ENCODE measurements around the gene BLVRA.

Gene BLVRA

GRCh38 chr7:43834463-43835251 is 76.2 kb downstream of the BLVRA start:
- no peak for DNase-seq (ENCODE audit: low read depth, low spot score)
- Histone ChIP-seq H3K4me3 (ENCODE audit: insufficient read length, low read depth) (no peak overlapping the region), H3K9ac (ENCODE audit: insufficient read length, low read depth) (no peak overlapping the region), H3K4me1 (ENCODE audit: insufficient read depth, insufficient read length) (no peaks in the 10 kb centered on the region), H3K27me3 (ENCODE audit: insufficient read depth, insufficient read length) (no peaks in the 10 kb centered on the region), H3K36me3 (ENCODE audit: insufficient read depth, insufficient read length, low read length) (no peaks in the 10 kb centered on the region), H3K9me3 (ENCODE audit: insufficient read depth, low read length) (peaks cover 18% of the 10 kb centered on the region)
- TF ChIP-seq SUZ12 (IDR thresholded peaks at IDR 0.05; ENCODE audit: extremely low read depth, insufficient read depth, insufficient read length) (no peak), YY1 (IDR thresholded peaks at IDR 0.05; ENCODE audit: insufficient read depth, insufficient read length) (no peak), ZNF274 (IDR thresholded peaks at IDR 0.05; ENCODE audit: low read depth, low read length) (no peak)

DNA sequence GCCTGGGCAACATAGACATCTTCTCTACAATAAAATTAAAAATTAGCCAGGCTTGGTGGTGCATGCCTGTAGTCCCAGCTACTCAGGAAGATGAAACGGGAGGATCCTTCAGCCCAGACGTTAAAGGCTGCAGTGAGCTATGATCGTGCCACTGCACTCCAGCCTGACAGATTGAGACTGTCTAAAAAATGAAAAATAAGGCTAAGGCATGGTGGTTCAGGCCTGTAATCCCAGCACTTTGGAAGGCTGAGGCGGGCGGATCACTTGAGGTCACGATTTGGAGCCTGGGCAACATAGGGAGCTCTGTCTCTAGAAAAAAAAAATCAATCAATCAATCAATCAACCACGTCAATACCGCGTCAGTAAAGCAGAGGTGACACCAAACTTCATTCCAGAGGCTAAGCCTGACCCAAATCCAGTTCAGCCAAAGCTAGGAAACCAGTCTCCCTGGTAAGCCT is 79.8 kb downstream of the BLVRA start:
- H3K4me1 ChIP-seq (ENCODE audit: insufficient read depth, insufficient read length), result no peaks in the 10 kb centered on the region
- 0 out of 2 replicates have a peak, but pooled peaks cover 4% of the 10 kb centered on the region for H3K9me3 ChIP-seq (ENCODE audit: insufficient read depth, low read length)
- H3K4me3 ChIP-seq (ENCODE audit: insufficient read length, low read depth), result peak overlapping the region; percentile 17
- H3K27me3 ChIP-seq (ENCODE audit: insufficient read depth, insufficient read length), result no peaks in the 10 kb centered on the region
- TF ChIP-seq ZNF274 (IDR thresholded peaks at IDR 0.05; ENCODE audit: low read depth, low read length), result no peak
- no peak for TF ChIP-seq SUZ12 (IDR thresholded peaks at IDR 0.05; ENCODE audit: extremely low read depth, insufficient read depth, insufficient read length)
- no peak for TF ChIP-seq YY1 (IDR thresholded peaks at IDR 0.05; ENCODE audit: insufficient read depth, insufficient read length)
- no peaks in the 10 kb centered on the region for H3K36me3 ChIP-seq (ENCODE audit: insufficient read depth, insufficient read length, low read length)
- DNase-seq (ENCODE audit: low read depth, low spot score), result no peak
- peak overlapping the region; percentile 64 for H3K9ac ChIP-seq (ENCODE audit: insufficient read length, low read depth)

DNA sequence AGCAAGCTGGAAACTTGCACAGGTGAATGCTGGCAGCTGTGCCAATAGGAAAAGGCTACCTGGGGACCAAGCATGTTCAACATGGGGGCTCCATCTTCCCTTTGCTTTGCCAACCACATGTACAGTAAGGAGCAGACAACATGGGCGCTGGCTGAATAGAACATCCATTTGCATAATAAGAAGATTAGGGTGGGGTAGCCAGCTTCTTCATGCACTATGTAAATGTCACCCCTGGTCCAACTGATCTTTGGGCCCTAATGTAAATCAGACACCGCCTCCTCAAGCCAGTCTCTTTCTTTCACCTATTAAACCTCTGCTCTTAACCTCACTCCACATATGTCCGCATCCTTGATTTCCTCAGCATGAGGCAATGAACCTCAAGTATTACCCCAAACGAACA is 84.8 kb downstream of the BLVRA start:
- Histone ChIP-seq H3K4me1 (ENCODE audit: insufficient read depth, insufficient read length) (no peaks in the 10 kb centered on the region), H3K9ac (ENCODE audit: insufficient read length, low read depth) (no peak overlapping the region), H3K9me3 (ENCODE audit: insufficient read depth, low read length) (0 out of 2 replicates have a peak, but pooled peaks cover 3% of the 10 kb centered on the region), H3K36me3 (ENCODE audit: insufficient read depth, insufficient read length, low read length) (no peaks in the 10 kb centered on the region), H3K4me3 (ENCODE audit: insufficient read length, low read depth) (no peak overlapping the region), H3K27me3 (ENCODE audit: insufficient read depth, insufficient read length) (no peaks in the 10 kb centered on the region)
- no peak for DNase-seq (ENCODE audit: low read depth, low spot score)
- no peak for TF ChIP-seq YY1 (IDR thresholded peaks at IDR 0.05; ENCODE audit: insufficient read depth, insufficient read length)
- TF ChIP-seq SUZ12 (IDR thresholded peaks at IDR 0.05; ENCODE audit: extremely low read depth, insufficient read depth, insufficient read length), result no peak
- no peak for TF ChIP-seq ZNF274 (IDR thresholded peaks at IDR 0.05; ENCODE audit: low read depth, low read length)

DNA sequence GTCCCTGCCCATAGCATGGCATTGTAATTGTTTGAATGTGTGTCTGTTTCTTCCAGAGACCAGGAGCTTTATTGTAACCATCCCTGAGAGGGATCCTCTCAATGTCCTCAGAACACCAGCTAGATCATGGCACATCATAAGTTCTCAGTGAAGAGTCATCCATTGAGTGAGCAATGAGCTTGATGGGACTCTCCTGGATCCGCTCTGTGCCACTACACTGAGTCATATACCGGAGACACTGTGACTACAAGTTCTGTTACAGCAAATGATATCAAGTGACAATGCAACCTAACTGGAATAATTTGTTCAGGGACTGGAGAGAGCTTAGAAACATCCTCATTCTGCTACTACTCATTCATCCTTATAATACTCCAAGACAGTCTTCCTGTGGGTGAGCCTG is 85.8 kb downstream of the BLVRA start:
- TF ChIP-seq YY1 (IDR thresholded peaks at IDR 0.05; ENCODE audit: insufficient read depth, insufficient read length), result no peak
- no peak for TF ChIP-seq SUZ12 (IDR thresholded peaks at IDR 0.05; ENCODE audit: extremely low read depth, insufficient read depth, insufficient read length)
- no peak for TF ChIP-seq ZNF274 (IDR thresholded peaks at IDR 0.05; ENCODE audit: low read depth, low read length)
- no peak for DNase-seq (ENCODE audit: low read depth, low spot score)
- no peaks in the 10 kb centered on the region for H3K9me3 ChIP-seq (ENCODE audit: insufficient read depth, low read length)
- H3K4me1 ChIP-seq (ENCODE audit: insufficient read depth, insufficient read length), result no peaks in the 10 kb centered on the region
- no peaks in the 10 kb centered on the region for H3K27me3 ChIP-seq (ENCODE audit: insufficient read depth, insufficient read length)
- no peak overlapping the region for H3K4me3 ChIP-seq (ENCODE audit: insufficient read length, low read depth)
- no peak overlapping the region for H3K9ac ChIP-seq (ENCODE audit: insufficient read length, low read depth)
- H3K36me3 ChIP-seq (ENCODE audit: insufficient read depth, insufficient read length, low read length), result no peaks in the 10 kb centered on the region

- Histone ChIP-seq H3K4me1 (ENCODE audit: insufficient read depth, insufficient read length) (no peaks in the 10 kb centered on the region), H3K27me3 (ENCODE audit: insufficient read depth, insufficient read length) (no peaks in the 10 kb centered on the region), H3K9me3 (ENCODE audit: insufficient read depth, low read length) (no peaks in the 10 kb centered on the region), H3K4me3 (ENCODE audit: insufficient read length, low read depth) (no peak overlapping the region), H3K9ac (ENCODE audit: insufficient read length, low read depth) (no peak overlapping the region), H3K36me3 (ENCODE audit: insufficient read depth, insufficient read length, low read length) (no peaks in the 10 kb centered on the region)
- TF ChIP-seq SUZ12 (IDR thresholded peaks at IDR 0.05; ENCODE audit: extremely low read depth, insufficient read depth, insufficient read length), result no peak
- TF ChIP-seq ZNF274 (IDR thresholded peaks at IDR 0.05; ENCODE audit: low read depth, low read length), result no peak
- TF ChIP-seq YY1 (IDR thresholded peaks at IDR 0.05; ENCODE audit: insufficient read depth, insufficient read length), result no peak
- DNase-seq (ENCODE audit: low read depth, low spot score), result no peak
Measured at GRCh38 chr7:43844662-43845061, 86.2 kb downstream of the BLVRA start.

DNA sequence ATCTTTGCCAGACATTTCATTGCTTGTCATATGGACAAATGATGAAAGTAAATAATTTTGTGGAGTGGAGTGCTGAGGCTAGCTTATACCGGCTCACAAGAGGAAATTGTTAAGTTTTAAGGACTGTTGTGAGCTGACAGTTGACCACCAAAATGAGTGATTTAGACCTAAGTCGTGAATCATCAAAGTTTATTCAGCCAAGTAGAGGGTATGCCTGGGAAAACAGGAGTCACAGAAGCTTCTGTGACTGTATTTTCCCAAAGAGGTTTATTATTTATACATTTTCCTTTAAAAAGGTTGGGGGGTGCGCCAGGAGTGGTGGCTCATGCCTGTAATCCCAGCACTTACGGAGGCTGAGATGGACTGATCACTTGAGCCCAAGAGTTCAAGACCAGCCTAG is 89.0 kb downstream of the BLVRA start:
- Histone ChIP-seq H3K27me3 (ENCODE audit: insufficient read depth, insufficient read length) (no peaks in the 10 kb centered on the region), H3K9ac (ENCODE audit: insufficient read length, low read depth) (no peak overlapping the region), H3K4me3 (ENCODE audit: insufficient read length, low read depth) (no peak overlapping the region), H3K4me1 (ENCODE audit: insufficient read depth, insufficient read length) (no peaks in the 10 kb centered on the region), H3K36me3 (ENCODE audit: insufficient read depth, insufficient read length, low read length) (no peaks in the 10 kb centered on the region), H3K9me3 (ENCODE audit: insufficient read depth, low read length) (peaks cover 11% of the 10 kb centered on the region; the same call in 1 of the 2 replicates)
- TF ChIP-seq SUZ12 (IDR thresholded peaks at IDR 0.05; ENCODE audit: extremely low read depth, insufficient read depth, insufficient read length), result no peak
- no peak for TF ChIP-seq YY1 (IDR thresholded peaks at IDR 0.05; ENCODE audit: insufficient read depth, insufficient read length)
- no peak for TF ChIP-seq ZNF274 (IDR thresholded peaks at IDR 0.05; ENCODE audit: low read depth, low read length)
- no peak for DNase-seq (ENCODE audit: low read depth, low spot score)

DNA sequence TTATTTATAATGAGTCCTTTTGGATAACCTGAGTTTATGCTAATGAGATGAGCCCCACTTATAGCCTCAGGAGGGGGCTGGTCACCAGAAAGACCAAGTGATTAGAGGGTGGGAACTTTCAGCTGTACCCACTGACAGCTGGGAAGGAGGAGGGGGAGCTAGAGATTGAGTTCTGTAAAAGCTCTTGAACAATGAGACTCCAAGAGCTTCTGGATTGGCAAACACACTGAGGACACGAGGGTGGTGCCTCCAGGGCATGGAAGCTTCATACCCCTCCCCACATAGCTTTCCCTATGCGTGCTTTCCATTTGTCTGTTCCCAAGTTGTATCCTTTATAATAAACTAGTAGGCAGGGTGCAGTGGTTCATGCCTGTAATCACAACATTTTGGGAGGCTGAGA is 90.6 kb downstream of the BLVRA start:
- Histone ChIP-seq H3K4me3 (ENCODE audit: insufficient read length, low read depth) (no peak overlapping the region), H3K9me3 (ENCODE audit: insufficient read depth, low read length) (peaks cover 11% of the 10 kb centered on the region; the same call in 1 of the 2 replicates), H3K36me3 (ENCODE audit: insufficient read depth, insufficient read length, low read length) (no peaks in the 10 kb centered on the region), H3K9ac (ENCODE audit: insufficient read length, low read depth) (no peak overlapping the region), H3K4me1 (ENCODE audit: insufficient read depth, insufficient read length) (no peaks in the 10 kb centered on the region), H3K27me3 (ENCODE audit: insufficient read depth, insufficient read length) (no peaks in the 10 kb centered on the region)
- DNase-seq (ENCODE audit: low read depth, low spot score), result no peak
- no peak for TF ChIP-seq ZNF274 (IDR thresholded peaks at IDR 0.05; ENCODE audit: low read depth, low read length)
- no peak for TF ChIP-seq YY1 (IDR thresholded peaks at IDR 0.05; ENCODE audit: insufficient read depth, insufficient read length)
- no peak for TF ChIP-seq SUZ12 (IDR thresholded peaks at IDR 0.05; ENCODE audit: extremely low read depth, insufficient read depth, insufficient read length)
